Measurements from ENCODE around the gene ZNF629. TPM values are rescaled to one million over a fixed set of nuclear protein-coding genes. Genes with fewer than 3 reads are reported as not detected.

Gene ZNF629
- total and polyA plus RNA-seq, 12 donors: 7.9 to 27.0 (median 21.9) TPM

DNA sequence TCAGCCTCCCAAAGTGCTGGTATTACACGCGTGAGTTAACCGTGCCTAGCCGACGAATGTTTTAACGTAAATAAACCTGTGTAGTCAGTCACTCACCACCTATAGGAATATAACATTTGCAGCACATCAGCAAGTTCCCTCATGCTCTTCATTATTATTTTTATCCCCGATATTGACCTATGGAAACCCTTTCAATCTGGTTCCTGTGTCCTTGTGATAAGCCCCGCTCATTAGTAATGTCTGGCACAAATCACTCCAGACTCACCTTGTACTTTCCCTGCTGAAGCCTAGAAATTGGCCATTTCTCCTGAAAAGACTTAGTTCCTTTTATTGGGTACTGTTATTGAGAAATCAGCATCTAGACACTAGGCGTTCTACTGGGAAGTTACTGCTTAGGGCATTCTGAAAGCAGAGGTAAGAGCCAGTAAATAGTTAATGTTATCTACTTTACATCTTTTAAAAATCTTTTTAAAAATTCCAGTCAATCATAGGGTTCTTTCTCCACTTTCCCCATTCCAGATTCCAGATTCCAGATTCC lies 40.3 kb downstream of the ZNF629 start:
- no peak for TF ChIP-seq POLR2A (IDR thresholded peaks at IDR 0.05)
- TF ChIP-seq, protein P1, sequence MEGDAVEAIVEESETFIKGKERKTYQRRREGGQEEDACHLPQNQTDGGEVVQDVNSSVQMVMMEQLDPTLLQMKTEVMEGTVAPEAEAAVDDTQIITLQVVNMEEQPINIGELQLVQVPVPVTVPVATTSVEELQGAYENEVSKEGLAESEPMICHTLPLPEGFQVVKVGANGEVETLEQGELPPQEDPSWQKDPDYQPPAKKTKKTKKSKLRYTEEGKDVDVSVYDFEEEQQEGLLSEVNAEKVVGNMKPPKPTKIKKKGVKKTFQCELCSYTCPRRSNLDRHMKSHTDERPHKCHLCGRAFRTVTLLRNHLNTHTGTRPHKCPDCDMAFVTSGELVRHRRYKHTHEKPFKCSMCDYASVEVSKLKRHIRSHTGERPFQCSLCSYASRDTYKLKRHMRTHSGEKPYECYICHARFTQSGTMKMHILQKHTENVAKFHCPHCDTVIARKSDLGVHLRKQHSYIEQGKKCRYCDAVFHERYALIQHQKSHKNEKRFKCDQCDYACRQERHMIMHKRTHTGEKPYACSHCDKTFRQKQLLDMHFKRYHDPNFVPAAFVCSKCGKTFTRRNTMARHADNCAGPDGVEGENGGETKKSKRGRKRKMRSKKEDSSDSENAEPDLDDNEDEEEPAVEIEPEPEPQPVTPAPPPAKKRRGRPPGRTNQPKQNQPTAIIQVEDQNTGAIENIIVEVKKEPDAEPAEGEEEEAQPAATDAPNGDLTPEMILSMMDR (IDR thresholded peaks at IDR 0.05): no peak
- no peaks in the 10 kb centered on the region for H3K27me3 ChIP-seq
- intact Hi-C loops (cut with DNase I): no loop called here
- 73 to 76% (median 75%) methylated on average over 9 of the region's 9 CpGs for WGBS, 4 donors
- peaks cover 0 to 10% of the 10 kb centered on the region in 2 donors for H3K4me1 ChIP-seq (replicated peaks in 1 of 2)
- H3K27ac ChIP-seq: no peak overlapping the region
- no peak for DNase-seq
- H3K4me3 ChIP-seq: no peak overlapping the region
- H3K9me3 ChIP-seq (replicated peaks in 1 of 3): no peaks in the 10 kb centered on the region
- peaks cover 0 to 18% of the 10 kb centered on the region in 2 donors for H3K36me3 ChIP-seq (replicated peaks in 1 of 2)

DNA sequence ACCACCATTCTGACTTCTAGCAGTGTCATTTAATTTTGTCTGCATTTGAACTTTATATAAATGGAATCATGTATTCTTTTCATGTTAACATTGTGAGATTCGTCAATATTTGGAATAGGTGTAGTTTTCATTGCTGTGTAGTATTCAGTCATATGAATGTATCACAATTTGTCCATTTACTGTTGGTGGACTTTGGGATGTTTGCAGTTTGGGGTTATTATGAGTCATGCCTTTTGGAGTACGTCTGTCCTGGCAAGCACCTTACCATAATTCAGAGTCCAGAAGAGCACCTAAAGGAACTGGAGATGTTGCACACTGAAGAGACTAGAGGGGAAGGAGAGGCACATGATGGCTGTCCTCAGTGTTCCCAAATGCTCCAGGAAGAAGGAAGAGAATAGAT lies 41.9 kb downstream of the ZNF629 start:
- Histone ChIP-seq H3K4me1 (replicated peaks in 1 of 2) (peaks cover 10 to 27% of the 10 kb centered on the region in 2 donors), H3K27me3 (no peaks in the 10 kb centered on the region), H3K27ac (no peak overlapping the region), H3K36me3 (replicated peaks in 1 of 2) (peaks cover 0 to 12% of the 10 kb centered on the region in 2 donors), H3K4me3 (no peak overlapping the region), H3K9me3 (replicated peaks in 1 of 3) (no peaks in the 10 kb centered on the region)
- TF ChIP-seq POLR2A (IDR thresholded peaks at IDR 0.05): no peak
- TF ChIP-seq, protein P1 (IDR thresholded peaks at IDR 0.05): no peak
- no peak for DNase-seq
- WGBS, 4 donors: 57 to 78% (median 75%) methylated on average over 2 of the region's 2 CpGs
- intact Hi-C loops (cut with DNase I): no loop called here

DNA sequence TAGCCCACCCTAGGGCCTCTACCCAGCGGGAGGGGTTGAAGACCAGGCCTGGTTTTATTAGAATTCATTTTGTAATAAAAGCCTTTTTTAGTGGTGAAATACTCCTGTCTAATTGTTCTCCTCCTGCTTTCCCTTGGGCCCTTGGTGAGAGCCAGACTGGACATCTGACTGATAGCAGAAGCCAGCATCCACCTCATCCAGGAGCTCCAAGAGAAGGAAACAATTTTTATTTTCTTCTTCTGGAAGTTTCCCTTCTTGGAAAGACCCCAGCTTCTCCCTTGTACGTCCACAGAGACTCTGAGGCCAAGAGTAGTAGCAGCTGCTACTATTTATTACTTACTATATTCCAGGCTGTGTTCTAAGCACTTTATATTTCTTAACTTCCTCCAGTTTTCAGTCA lies 42.8 kb downstream of the ZNF629 start:
- WGBS, 4 donors: 79 to 95% (median 91%) methylated on average over 2 of the region's 2 CpGs

DNA sequence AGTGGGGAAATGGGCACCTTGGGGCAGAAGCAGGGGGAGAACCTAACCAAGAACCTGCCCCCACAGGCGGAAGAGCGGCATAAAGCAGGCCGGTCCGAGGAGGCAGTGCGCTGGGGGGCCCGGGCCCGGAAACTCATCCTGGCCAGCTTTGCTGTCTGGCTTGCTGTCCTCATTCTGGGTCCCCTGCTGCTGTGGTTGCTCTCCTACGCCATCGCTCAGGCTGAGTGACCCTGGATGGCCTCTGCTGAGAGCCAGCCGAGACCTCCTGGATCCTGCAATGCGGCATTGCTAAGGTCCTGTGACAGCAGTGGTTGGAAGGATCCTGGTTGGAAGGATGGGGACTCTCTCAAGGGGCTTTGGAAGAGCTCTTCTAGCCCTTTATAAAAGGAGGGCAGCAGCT lies 43.3 kb downstream of the ZNF629 start:
- intact Hi-C loops (cut with DNase I): no loop called here
- H3K27ac ChIP-seq: no peak overlapping the region
- peaks cover 10 to 31% of the 10 kb centered on the region in 2 donors for H3K4me1 ChIP-seq (replicated peaks in 1 of 2)
- H3K27me3 ChIP-seq: no peaks in the 10 kb centered on the region
- TF ChIP-seq, protein P1 (IDR thresholded peaks at IDR 0.05): no peak
- TF ChIP-seq POLR2A (IDR thresholded peaks at IDR 0.05): no peak
- no peak overlapping the region for H3K4me3 ChIP-seq
- no peaks in the 10 kb centered on the region for H3K9me3 ChIP-seq (replicated peaks in 1 of 3)
- H3K36me3 ChIP-seq (replicated peaks in 1 of 2): peaks cover 0 to 25% of the 10 kb centered on the region in 2 donors
- WGBS, 4 donors: 94 to 98% (median 96%) methylated on average over 7 to 11 of the region's 11 CpGs
- peak in 1 of 7 donors; percentile 19 for DNase-seq

More for the DNA sequence above, 42.8 kb downstream of the ZNF629 start:
- intact Hi-C loops (cut with DNase I): no loop called here
- Histone ChIP-seq H3K27ac (no peak overlapping the region), H3K36me3 (replicated peaks in 1 of 2) (peaks cover 0 to 21% of the 10 kb centered on the region in 2 donors), H3K27me3 (no peaks in the 10 kb centered on the region), H3K4me3 (no peak overlapping the region), H3K9me3 (replicated peaks in 1 of 3) (no peaks in the 10 kb centered on the region), H3K4me1 (replicated peaks in 1 of 2) (peaks cover 10 to 31% of the 10 kb centered on the region in 2 donors)
- DNase-seq: no peak
- no peak for TF ChIP-seq POLR2A (IDR thresholded peaks at IDR 0.05)
- TF ChIP-seq, protein P1 (IDR thresholded peaks at IDR 0.05): no peak

Measured in adrenal gland (tissue), 12 donors.